DMS114 treated with DMSO at 0.1 percent for 48 hours (cell line): ENCODE data around the gene HORMAD2.
"Not testable (repeated sequence)": the region's sequence is repeated elsewhere in the genome, so short reads cannot be mapped to it uniquely, and the experiment has no call there.

Experiments
- DNase-seq: peaks from one replicate; lab custom pipeline; 2025; ENCODE audit not compliant: unreplicated experiment; lab: John Stamatoyannopoulos, UW

The HORMAD2 gene

GRCh38 chr22:30187529-30188407, 107.5 kb downstream of the HORMAD2 start:
- no peak for DNase-seq

- no peak for DNase-seq
Measured at GRCh38 chr22:30188911-30189310, 108.6 kb downstream of the HORMAD2 start.

GRCh38 chr22:30190574-30190973, 110.3 kb downstream of the HORMAD2 start:
- DNase-seq, result no peak

- DNase-seq, result no peak
Measured at GRCh38 chr22:30191040-30191701, 110.9 kb downstream of the HORMAD2 start.

GRCh38 chr22:30192427-30192826, 112.2 kb downstream of the HORMAD2 start:
- no peak for DNase-seq

- no peak for DNase-seq
Measured at GRCh38 chr22:30193031-30193775, 112.9 kb downstream of the HORMAD2 start.

- no peak for DNase-seq
Measured at GRCh38 chr22:30195245-30196140, 115.2 kb downstream of the HORMAD2 start.

- no peak for DNase-seq
Measured at GRCh38 chr22:30196141-30196879, 116.0 kb downstream of the HORMAD2 start.

- DNase-seq, result no peak
Measured at GRCh38 chr22:30196880-30197336, 116.6 kb downstream of the HORMAD2 start.

- no peak for DNase-seq
Measured at GRCh38 chr22:30197389-30197788, 117.1 kb downstream of the HORMAD2 start.

- DNase-seq, result no peak
Measured at GRCh38 chr22:30198152-30198825, 118.0 kb downstream of the HORMAD2 start.

GRCh38 chr22:30198921-30199320, 118.7 kb downstream of the HORMAD2 start:
- DNase-seq, result no peak

- not testable (repeated sequence) for DNase-seq
Measured at GRCh38 chr22:30200905-30201304, 120.6 kb downstream of the HORMAD2 start.

- no peak for DNase-seq
Measured at GRCh38 chr22:30201945-30202344, 121.7 kb downstream of the HORMAD2 start.

- no peak for DNase-seq
Measured at GRCh38 chr22:30202531-30203006, 122.3 kb downstream of the HORMAD2 start.

GRCh38 chr22:30204015-30204741, 123.9 kb downstream of the HORMAD2 start:
- DNase-seq, result no peak

GRCh38 chr22:30204742-30205111, 124.5 kb downstream of the HORMAD2 start:
- no peak for DNase-seq

- no peak for DNase-seq
Measured at GRCh38 chr22:30205281-30206115, 125.2 kb downstream of the HORMAD2 start.
